ENCODE data around the gene PARN. TPM values are rescaled to one million over a fixed set of nuclear protein-coding genes. Genes with fewer than 3 reads are reported as not detected.

The PARN gene
- total RNA-seq, 2 experiments from 2014 or later, result 27.4 to 28.2 TPM

DNA sequence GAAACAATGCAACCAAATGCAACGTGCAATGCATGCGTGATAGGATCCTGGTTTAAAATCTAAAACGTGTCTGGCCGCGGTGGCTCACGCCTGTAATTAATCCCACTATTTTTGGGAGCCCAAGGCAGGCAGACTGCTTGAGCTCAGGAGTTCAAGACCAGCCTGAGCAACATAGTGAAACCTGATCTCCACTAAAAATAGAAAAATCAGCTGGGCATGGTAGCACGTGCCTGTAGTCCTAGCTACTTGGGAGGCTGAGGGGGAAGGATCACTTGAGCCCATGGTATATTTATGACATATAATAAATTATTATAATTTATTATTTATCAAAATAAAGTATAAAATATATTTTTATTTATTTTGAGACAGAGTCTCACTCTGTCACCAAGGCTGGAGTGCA, 241.8 kb downstream of the PARN start:
- Histone ChIP-seq H3K9me3 (ENCODE audit: control insufficient read depth in 1 of 2, insufficient read depth in 1 of 2, low read length in 2 of 2) (peaks cover 0 to 4% of the 10 kb centered on the region in 2 experiments), H3K4me3 (ENCODE audit: low read length) (no peak overlapping the region), H3K27ac (ENCODE audit: low read depth in 1 of 2, low read length in 2 of 2) (no peak overlapping the region), H3K27me3 (ENCODE audit: control insufficient read depth in 1 of 2, insufficient read depth in 2 of 2, low read length in 2 of 2) (no peaks in the 10 kb centered on the region), H3K36me3 (ENCODE audit: insufficient read depth, low read length) (no peaks in the 10 kb centered on the region), H3K4me1 (ENCODE audit: insufficient read depth, low read length) (no peaks in the 10 kb centered on the region)
- H3K4me3 Mint-ChIP-seq, result no peak overlapping the region
- H3K27ac Mint-ChIP-seq, result no peak overlapping the region
- ChIA-PET POLR2A (no interaction called here), CTCF (no interaction called here)
- H3K36me3 Mint-ChIP-seq (ENCODE audit: low read depth), result no peaks in the 10 kb centered on the region
- H3K27me3 Mint-ChIP-seq, result no peaks in the 10 kb centered on the region
- intact Hi-C loops (cut with DNase I, micrococcal nuclease), result no loop called here
- no peaks in the 10 kb centered on the region for H3K4me1 Mint-ChIP-seq (ENCODE audit: low read depth)
- TF ChIP-seq CTCF (IDR thresholded peaks at IDR 0.05), result no peak
- no peaks in the 10 kb centered on the region for H3K9me3 Mint-ChIP-seq
- ATAC-seq (ENCODE audit: poor library complexity) (no peak), DNase-seq (no peak)

- DNase-seq (no peak), ATAC-seq (ENCODE audit: poor library complexity) (no peak)
- no peaks in the 10 kb centered on the region for H3K27me3 Mint-ChIP-seq
- CTCF ChIA-PET, result no interaction called here
- H3K27ac Mint-ChIP-seq, result no peak overlapping the region
- no peak for TF ChIP-seq CTCF (IDR thresholded peaks at IDR 0.05)
- Histone ChIP-seq H3K4me3 (ENCODE audit: low read length) (no peak overlapping the region), H3K27me3 (ENCODE audit: control insufficient read depth in 1 of 2, insufficient read depth in 2 of 2, low read length in 2 of 2) (no peaks in the 10 kb centered on the region), H3K36me3 (ENCODE audit: insufficient read depth, low read length) (no peaks in the 10 kb centered on the region), H3K27ac (ENCODE audit: low read depth in 1 of 2, low read length in 2 of 2) (no peak overlapping the region), H3K4me1 (ENCODE audit: insufficient read depth, low read length) (no peaks in the 10 kb centered on the region), H3K9me3 (ENCODE audit: control insufficient read depth in 1 of 2, insufficient read depth in 1 of 2, low read length in 2 of 2) (peaks cover 0 to 4% of the 10 kb centered on the region in 2 experiments)
- POLR2A ChIA-PET, result no interaction called here
- H3K4me1 Mint-ChIP-seq (ENCODE audit: low read depth), result no peaks in the 10 kb centered on the region
- no peak overlapping the region for H3K4me3 Mint-ChIP-seq
- no peaks in the 10 kb centered on the region for H3K36me3 Mint-ChIP-seq (ENCODE audit: low read depth)
- H3K9me3 Mint-ChIP-seq, result no peaks in the 10 kb centered on the region
- intact Hi-C loops (cut with DNase I, micrococcal nuclease), result no loop called here
These were observed 243.9 kb downstream of the PARN start for GRCh38 chr16:14386115-14386514.

Other genes starting within 250 kb of the PARN start
- 10 to 100 TPM; 36.9 to 37.6 TPM for gene BFAR, start 2.7 kb upstream of the PARN start, total RNA-seq
- gene PLA2G10, start 64.0 kb upstream of the PARN start, total RNA-seq, result not detected
- 1 to 10 TPM; 1.6 to 2.3 TPM for gene NPIPA3, start 73.2 kb upstream of the PARN start, total RNA-seq
- 1 to 10 TPM; 1.4 to 2.2 TPM for gene NPIPA2, start 112.3 kb upstream of the PARN start, total RNA-seq
- 10 to 100 TPM; 22.0 to 27.7 TPM for gene NOMO1, start 203.5 kb upstream of the PARN start, total RNA-seq

Measured in CD4-positive, alpha-beta T cell (primary cell).